ENCODE data around the gene MUC3A. TPM values are rescaled to one million over a fixed set of nuclear protein-coding genes. Genes with fewer than 3 reads are reported as not detected.

Gene MUC3A
- total RNA-seq, 2 donors from 2014 or later: 0.52 to 0.74 TPM

DNA sequence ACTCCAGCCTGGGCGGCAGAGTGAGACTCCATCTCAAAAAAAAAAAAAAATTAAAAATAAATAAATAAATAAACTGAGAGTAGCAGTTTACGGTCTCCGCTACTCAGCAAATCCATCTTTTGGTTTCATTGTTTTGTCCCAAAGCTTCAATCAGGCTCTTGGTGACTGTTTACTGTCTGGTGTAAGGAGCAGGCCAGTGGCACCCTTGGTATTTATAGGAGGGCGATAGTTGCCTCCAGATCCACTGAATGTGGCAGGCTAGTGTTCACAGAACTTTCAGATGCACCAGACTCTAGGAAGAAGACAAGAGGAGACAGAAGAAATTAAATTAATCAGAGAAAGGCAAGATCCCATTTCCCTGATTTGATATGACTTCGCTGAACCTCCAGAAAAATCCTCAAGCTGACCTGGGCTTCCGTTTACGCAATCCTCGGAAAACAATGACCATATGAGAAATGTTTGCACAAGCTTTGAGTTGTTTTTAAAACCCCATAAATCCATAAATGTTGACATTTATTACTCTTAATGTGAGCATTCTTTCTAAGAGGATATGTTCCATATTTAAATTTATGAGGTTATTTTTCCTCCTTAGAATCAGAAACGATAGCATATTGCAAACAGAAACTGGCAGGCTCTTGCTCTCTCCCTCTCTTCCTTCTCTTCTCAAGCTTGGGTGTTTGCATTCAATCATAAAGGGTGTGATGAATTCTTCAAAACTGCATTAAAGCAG lies 7.1 kb upstream of the MUC3A start:
- DNase-seq (ENCODE audit: low spot score): no peak
- intact Hi-C loops (cut with DNase I): no loop called here

DNA sequence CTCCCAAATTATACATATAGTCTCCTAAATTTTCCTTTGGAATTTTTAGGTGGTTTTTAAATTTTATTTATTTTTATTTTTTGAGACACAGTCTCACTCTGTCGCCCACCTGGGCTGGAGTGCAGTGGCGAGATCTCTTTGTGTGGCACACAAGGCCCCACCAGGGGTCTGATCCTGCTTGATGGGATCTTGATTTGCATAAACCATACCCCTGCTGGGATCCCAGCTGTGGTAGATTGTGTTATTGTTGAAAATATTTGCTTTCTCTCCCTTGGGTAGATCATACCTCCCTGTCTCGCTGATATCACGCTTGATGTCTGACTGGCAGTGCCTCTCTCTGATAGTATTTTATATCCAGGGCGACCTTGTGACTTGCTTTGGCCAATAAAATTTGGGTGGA lies 5.6 kb upstream of the MUC3A start:
- intact Hi-C loops (cut with DNase I): no loop called here
- no peak for DNase-seq (ENCODE audit: low spot score)

DNA sequence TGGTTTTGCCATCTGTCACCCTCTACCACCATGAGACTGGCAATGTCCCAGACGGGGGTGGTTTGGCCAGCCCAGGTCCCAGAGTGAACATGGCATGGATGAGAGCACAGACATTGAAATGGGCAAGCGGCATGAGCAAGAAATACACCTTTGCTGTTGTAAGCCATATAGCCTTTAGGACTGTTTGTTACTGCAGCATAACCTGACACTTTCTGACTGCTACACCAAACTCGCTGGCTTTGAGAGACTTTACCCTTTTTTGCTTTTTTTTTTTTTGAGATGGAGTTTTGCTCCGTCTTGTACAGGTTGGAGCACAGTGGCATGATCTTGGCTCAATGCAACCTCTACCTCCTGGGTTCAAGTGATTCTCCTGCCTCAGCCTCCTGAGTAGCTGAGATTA lies 5.2 kb upstream of the MUC3A start:
- intact Hi-C loops (cut with DNase I): no loop called here
- DNase-seq (ENCODE audit: low spot score): no peak

GRCh38 chr7:100946111-100946510 lies 3.2 kb upstream of the MUC3A start:
- intact Hi-C loops (cut with DNase I): no loop called here
- DNase-seq (ENCODE audit: low spot score): no peak

DNA sequence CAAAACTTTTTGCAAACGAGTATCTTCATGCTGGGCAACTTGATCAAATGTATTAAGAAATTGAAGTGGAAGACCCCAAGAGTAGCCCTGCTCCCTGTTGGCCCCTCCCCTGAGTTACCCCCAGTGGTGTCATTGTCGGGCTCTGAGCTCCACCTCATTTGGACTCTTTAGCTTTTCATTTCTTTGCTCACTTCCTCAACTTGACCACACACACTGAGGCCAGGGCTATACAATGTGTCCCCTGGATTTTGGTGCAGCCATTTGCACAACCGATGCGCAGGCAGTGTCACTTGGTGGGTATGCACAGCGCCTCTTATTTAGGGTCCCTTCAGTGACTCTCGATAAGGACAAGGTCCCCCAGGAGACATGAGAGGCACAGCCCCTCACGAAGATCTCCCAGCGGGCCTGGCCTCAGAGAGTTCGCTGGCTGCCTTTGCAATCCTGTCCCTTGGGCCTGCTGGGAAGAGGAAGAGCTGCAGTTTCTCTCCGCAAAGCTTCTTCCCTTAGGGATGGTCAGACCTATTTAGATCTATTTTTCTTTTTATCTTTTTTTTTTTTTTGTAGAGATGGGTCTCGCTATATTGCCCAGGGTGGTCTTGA lies 2.5 kb upstream of the MUC3A start:
- intact Hi-C loops (cut with DNase I): no loop called here
- DNase-seq (ENCODE audit: low spot score): no peak

DNA sequence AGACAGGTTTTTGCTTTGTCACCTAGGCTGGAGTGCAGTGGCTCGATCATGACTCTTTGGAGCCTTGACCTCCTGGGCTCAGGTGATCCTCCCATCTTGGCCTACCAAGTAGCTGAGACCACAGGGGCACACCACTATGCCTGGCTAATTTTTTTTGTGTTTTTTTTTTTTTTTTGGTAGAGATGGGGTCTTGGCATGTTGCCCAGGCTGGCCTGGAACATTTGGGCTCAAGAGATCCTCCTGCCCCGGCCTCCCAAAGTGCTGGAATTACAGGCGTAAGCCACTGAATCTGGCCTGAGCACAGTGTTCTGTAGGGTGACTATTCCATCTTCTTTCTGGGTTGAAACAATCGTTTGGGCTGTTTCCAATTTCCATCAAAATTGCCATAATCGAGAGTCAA lies 1.5 kb upstream of the MUC3A start:
- intact Hi-C loops (cut with DNase I): no loop called here
- DNase-seq (ENCODE audit: low spot score): no peak

DNA sequence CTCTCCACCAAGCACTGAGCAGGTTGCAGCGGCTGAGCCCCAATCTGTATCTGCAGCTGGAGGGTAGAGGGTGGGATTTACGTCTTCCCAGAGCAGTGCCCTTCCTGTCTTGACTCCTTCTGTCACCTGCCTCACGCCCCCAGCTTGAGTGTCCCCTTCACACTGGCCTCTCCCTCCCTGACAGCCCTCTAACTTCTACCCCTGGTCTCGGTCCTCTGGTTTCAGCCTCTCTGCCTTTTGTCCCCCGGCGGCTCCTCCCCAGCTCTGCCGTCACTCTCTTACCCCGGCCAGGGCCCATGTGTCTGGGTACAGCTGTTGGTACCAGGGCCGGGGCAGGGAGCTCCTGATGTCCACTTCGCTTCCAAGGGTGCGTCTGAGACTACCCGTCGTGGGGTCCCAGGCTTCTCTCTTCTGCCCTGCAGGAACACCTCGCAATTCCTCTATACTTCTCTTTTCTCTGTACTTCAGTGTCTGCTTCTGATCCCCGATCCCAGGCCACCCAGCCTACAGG lies 654 bp downstream of the MUC3A start:
- intact Hi-C loops (cut with DNase I): no loop called here
- peak; percentile 69 for DNase-seq (ENCODE audit: low spot score)

DNA sequence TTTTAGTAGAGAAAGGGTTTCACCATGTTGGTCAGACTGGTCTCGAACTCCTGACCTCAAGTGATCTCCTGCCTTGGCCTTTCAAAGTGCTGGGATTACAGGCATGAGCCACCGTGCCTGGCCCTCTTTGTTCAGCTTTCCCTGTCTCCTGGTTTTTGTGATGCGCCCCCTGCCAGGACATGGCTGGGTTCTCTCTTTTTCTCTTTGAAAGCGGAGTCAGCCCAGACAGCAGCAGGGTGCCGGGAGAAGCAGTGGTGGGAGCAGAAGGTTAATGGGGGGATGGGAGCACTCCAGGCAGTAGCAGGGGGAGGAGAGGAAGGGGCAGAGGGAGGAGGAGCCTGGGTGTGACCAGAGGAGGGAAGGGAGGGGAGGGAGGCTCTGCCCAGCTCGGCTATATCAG lies 1.8 kb downstream of the MUC3A start:
- intact Hi-C loops (cut with DNase I): no loop called here
- no peak for DNase-seq (ENCODE audit: low spot score)

- no peak for DNase-seq (ENCODE audit: low spot score)
- intact Hi-C loops (cut with DNase I): no loop called here
These were observed 2.7 kb downstream of the MUC3A start for GRCh38 chr7:100951888-100952560.

GRCh38 chr7:100952641-100953040 lies 3.3 kb downstream of the MUC3A start:
- intact Hi-C loops (cut with DNase I): no loop called here
- DNase-seq (ENCODE audit: low spot score): no peak

GRCh38 chr7:100957832-100958421 lies 8.6 kb downstream of the MUC3A start:
- no peak for DNase-seq (ENCODE audit: low spot score)
- intact Hi-C loops (cut with DNase I): no loop called here

GRCh38 chr7:100959894-100960293 lies 10.6 kb downstream of the MUC3A start:
- no peak for DNase-seq (ENCODE audit: low spot score)
- intact Hi-C loops (cut with DNase I): loop anchor here in 1 of 2 donors (10.0 kb wide), 1 partner anchor 105 kb away; no protein-coding TSS in a partner anchor

GRCh38 chr7:100962537-100962936 lies 13.2 kb downstream of the MUC3A start:
- intact Hi-C loops (cut with DNase I): loop anchor here in 1 of 2 donors (10.0 kb wide), 1 partner anchor 102 kb away; no protein-coding TSS in a partner anchor
- DNase-seq (ENCODE audit: low spot score): no peak

- DNase-seq (ENCODE audit: low spot score): no peak
- intact Hi-C loops (cut with DNase I): loop anchor here in 1 of 2 donors (10.0 kb wide), 1 partner anchor 101 kb away; no protein-coding TSS in a partner anchor
These were observed 14.1 kb downstream of the MUC3A start for GRCh38 chr7:100963386-100963785.

DNA sequence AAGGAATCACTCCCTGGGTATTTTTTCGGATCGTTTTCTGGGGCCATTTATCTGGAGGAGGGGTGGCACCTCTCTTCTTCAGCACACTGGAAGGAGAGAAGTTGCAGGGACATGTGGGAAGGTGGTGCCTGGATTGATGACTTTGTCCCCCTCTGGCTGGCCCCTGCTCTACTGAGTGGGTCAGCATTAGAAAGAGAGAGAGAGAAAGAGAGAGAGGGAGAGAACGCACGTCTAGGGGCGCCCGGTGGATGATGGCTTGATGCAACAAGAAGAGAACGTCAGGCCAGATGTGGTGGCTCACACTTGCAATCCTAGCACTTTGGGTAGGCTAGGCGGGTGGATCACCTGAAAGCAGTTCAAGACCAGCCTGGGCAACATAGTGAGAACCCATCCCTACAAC lies 14.5 kb downstream of the MUC3A start:
- DNase-seq (ENCODE audit: low spot score): no peak
- intact Hi-C loops (cut with DNase I): loop anchor here in 1 of 2 donors (10.0 kb wide), 1 partner anchor 101 kb away; no protein-coding TSS in a partner anchor

GRCh38 chr7:100964630-100965029 lies 15.3 kb downstream of the MUC3A start:
- DNase-seq (ENCODE audit: low spot score): no peak
- intact Hi-C loops (cut with DNase I): loop anchor here (5.0 to 10.0 kb wide), 2 partner anchors 88 to 100 kb away; no protein-coding TSS in a partner anchor

- intact Hi-C loops (cut with DNase I): loop anchor here (5.0 to 10.0 kb wide), 2 partner anchors 87 to 100 kb away; no protein-coding TSS in a partner anchor
- no peak for DNase-seq (ENCODE audit: low spot score)
These were observed 15.8 kb downstream of the MUC3A start for GRCh38 chr7:100965045-100965722.

- peak; percentile 92 for DNase-seq (ENCODE audit: low spot score)
These were observed 16.6 kb downstream of the MUC3A start for GRCh38 chr7:100965723-100966541.

More at GRCh38 chr7:100965723-100966541, 16.6 kb downstream of the MUC3A start:
- intact Hi-C loops (cut with DNase I): loop anchor here (5.0 to 10.0 kb wide), 2 partner anchors 86 to 99 kb away; no protein-coding TSS in a partner anchor

All from posterior vena cava (tissue), 2 donors.